Measurements from ENCODE around the gene TFAP2E.
A peak's percentile ranks its signal among the peaks of the same experiment; 100 is the strongest.

The TFAP2E gene

DNA sequence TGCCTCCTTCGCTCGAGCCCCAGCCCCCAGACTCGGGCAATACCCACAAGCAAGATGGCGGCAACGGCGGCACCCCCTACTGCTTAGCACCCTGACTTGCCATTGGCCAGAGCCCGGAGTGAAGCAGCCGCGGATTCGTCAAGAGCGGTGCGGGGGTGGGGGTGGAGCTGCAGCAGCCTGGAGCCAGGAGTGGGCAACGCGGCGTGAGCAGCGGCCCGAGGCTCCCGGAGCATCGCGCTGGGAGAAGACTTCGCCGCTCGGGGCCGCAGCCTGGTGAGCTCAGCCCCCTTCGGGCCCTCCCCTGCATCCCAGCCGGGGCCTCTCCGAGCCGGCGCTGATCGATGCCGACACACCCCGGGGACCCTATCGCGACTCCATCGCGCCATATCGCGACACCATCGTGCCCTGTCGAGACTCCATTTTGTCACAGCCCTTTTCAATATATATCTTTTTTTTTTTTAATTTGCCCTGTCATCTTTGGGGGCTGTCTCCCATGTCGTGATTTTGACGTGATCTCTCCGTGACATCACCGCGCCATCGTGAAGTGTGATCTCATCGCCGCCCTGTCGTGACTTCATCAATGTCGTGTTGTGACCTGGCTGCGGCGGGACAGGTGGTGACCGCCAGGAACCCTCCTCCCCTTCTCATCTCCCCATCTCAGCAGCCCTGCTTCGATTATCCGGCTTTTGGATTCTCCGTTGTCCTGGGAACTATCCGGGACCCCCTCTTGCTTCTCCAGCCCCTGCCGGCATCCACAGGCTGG, 15.3 kb upstream of the TFAP2E start, which contains the start of gene NCDN:
TSS of gene NCDN (plus strand) at position 189 of the 763 bp plus-strand sequence. CDS start at position 581, 392 bp downstream.
- peak; percentile 95 for DNase-seq

DNA sequence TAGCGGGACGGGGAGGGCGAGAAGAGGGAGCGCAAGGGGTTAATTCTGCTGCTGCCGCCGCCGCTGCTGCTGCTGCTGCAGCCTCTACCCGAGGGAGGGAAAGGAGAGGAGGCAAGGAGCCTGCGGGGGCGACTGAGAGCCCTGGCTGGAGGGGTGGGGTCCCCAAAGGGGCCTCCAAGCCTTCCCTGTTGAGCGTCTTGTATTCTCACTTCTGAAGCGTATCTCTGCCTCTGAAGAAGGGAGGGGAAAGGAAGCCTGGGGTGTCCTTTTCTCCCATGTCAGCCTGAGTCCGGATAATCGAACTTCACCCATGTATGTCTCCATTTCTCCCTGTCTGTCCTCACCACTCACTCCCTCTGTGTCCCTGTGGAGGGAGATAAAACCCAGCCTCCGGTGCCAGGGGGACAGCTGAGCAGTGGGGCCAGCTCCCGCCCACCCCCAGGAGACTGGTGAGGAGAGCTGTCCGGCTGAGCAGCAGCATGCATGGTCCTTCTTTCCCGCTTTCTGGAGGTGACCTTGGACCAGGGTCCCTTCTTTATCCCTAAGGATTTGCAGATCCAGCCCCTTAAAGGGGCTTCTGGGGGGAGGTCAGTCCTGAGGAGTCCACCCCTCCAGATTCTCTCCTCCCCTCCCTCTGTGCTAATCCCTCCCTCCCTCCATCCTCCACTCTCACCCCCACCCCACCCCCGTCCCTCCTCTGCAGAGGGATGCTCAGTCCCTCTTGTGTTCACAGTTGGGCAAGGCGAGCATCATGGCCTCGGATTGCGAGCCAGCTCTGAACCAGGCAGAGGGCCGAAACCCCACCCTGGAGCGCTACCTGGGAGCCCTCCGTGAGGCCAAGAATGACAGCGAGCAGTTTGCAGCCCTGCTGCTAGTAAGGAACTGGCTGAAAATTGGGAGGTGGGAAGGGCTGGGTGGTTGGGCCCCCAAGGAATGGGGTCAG, 14.5 kb upstream of the TFAP2E start:
- DNase-seq = peak; percentile 30

DNA sequence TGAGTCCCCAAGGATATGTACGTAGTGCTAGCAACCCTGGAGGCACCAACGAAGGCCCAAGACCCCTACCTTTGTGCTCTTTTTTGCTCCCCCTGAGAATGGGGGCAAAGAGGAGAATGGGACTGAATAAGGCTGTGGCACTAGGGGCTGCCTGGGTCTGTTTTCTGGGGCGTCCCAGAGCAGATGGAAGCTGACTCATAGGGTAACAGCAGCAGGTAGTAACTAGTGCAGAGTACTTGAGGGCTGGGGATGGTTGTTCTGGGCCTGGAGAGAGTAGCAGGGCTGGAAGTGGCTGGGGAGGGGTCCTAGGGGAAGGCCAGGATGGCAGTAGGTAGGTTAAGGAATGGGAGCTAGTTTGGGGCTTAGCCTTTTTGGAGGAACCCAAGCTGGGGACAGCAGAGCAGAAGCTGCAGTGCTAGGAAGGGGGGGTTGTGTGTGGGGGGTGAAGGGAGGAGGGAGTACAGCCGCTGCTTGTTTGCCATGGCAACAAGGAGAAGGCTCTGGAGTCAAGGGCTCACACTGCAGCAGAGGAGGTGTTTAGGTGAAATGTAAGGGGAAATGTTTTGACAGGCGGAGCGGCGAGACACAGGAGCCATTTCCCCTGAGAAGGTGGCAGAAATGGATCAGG, 13.7 kb upstream of the TFAP2E start:
- peak; percentile 38 for DNase-seq

GRCh38 chr1:35560256-35561225, 12.6 kb upstream of the TFAP2E start:
- DNase-seq = no peak

- DNase-seq = no peak
These were observed 11.7 kb upstream of the TFAP2E start for GRCh38 chr1:35561297-35561971.

DNA sequence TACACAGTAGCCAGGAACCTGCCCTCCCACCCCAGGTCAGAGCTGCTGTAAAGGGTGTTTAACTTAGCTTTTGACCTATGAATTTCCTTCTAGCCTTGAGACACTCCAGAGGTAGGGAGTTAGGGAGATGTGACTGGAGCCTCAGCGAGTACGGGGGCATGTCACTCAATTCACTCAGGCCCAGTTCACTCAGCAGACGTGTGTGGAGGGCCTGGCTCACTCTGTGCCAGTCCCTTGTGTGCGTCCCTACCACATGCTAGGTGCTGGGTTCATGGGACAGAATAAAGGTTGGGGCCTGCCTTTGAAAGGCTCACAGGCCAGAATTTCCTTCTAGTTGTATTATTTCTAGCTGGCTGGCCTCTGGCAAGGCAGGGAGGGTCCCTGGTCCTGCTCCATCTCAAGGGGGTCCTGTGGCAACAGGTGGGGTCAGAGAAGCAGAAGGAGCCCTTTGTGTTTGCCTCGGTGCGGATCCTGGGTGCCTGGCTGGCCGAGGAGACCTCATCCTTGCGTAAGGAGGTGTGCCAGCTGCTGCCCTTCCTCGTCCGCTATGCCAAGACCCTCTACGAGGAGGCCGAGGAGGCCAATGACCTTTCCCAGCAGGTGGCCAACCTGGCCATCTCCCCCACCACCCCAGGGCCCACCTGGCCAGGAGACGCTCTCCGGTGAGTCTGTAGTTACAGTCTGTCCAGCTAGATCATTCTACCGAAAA, 11.0 kb upstream of the TFAP2E start:
- no peak for DNase-seq

GRCh38 chr1:35563166-35563565, 9.9 kb upstream of the TFAP2E start:
- no peak for DNase-seq

- peak; percentile 79 for DNase-seq
These were observed 8.9 kb upstream of the TFAP2E start for GRCh38 chr1:35564037-35564883.

DNA sequence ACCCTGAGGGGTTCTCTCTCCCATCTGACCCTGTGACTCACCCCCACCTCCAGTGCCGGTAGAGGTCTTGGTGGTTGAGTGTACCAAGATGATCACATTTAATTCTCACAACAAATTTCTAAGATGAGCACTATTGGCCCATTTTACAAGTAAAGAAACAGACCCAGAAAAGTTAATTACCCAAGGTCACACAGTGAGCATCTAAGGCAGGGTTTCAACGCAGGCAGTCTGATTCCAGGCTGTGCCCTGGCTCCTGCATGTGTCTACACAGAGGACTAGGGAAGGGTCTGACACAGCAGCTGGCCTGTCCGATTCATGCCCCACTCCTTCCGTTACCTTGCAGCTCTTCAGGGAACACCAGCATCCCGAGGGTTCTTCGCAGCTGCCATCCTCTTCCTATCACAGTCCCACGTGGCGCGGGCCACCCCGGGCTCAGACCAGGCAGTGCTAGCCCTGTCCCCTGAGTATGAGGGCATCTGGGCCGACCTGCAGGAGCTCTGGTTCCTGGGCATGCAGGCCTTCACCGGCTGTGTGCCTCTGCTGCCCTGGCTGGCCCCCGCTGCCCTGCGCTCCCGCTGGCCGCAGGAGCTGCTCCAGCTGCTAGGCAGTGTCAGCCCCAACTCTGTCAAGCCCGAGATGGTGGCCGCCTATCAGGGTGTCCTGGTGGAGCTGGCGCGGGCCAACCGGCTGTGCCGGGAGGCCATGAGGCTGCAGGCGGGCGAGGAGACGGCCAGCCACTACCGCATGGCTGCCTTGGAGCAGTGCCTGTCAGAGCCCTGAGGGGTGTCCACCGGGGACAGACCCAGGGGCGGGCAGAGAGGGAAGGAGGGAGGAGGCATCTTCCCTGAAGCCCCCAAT, 8.0 kb upstream of the TFAP2E start:
- no peak for DNase-seq

GRCh38 chr1:35565742-35566133, 7.4 kb upstream of the TFAP2E start:
- DNase-seq = no peak

- DNase-seq = no peak
These were observed 5.1 kb upstream of the TFAP2E start for GRCh38 chr1:35567947-35568558.

GRCh38 chr1:35568975-35569395, 4.1 kb upstream of the TFAP2E start:
- DNase-seq = peak; percentile 71

DNA sequence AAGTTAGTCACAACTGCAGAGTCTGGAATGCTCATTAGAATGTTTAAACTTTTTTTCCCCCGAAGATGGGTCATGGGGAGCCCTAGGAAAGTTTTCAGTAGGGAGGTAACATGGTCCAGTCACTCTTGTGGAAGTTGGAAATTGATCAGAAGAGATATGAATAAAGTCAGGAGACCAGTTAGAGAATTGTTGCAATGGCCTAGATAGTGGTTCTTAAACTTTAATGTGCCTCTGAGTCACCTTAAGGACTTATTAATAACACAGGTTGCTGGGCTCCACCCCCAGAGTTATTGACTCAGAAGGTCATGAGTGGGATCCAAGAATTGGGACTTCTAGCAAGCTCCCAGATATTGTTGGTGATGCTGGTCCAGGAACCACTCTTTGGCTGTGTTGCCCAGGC, 3.2 kb upstream of the TFAP2E start:
- no peak for DNase-seq

GRCh38 chr1:35570589-35571137, 2.5 kb upstream of the TFAP2E start:
- no peak for DNase-seq

DNA sequence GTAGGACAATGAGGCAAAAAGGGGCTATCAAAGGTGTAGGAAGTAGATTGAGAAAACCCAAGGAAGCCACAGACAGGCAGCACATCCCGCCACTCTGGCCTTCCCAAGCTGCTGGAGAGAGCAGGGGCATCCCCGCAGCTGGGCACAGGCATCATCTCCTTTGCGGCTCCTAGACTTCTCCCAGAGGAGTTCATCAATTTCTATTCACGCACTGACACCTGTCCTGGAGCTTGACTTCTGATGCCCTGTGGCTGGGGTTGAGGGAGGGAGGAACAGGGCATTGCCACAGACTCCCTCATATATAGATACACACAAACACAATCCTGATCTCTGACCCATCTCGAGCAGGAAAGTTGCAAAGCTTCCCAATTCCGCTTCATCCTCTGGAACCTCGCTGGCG, 1.9 kb upstream of the TFAP2E start:
- DNase-seq = no peak

- no peak for DNase-seq
These were observed 818 bp upstream of the TFAP2E start for GRCh38 chr1:35572296-35572695.

GRCh38 chr1:35574125-35574654, 1.1 kb downstream of the TFAP2E start:
- no peak for DNase-seq
